CD4-positive, alpha-beta memory T cell (primary cell): ENCODE results near the gene ARFGAP3. TPM values are rescaled to one million over a fixed set of nuclear protein-coding genes. Genes with fewer than 3 reads are reported as not detected.

Source experiments
- CTCF ChIA-PET: fragments of 350-600 bp; sonication (Branson Sonifier 250); formaldehyde crosslinking; loops from one replicate; lab custom pipeline; 2021; ENCODE audit warnings: inconsistent platforms; ENCODE audit not compliant: partially characterized antibody; lab: Charles Lee
- POLR2A ChIA-PET: fragments of 350-600 bp; sonication (Branson Sonifier 250); formaldehyde crosslinking; loops from one replicate; lab custom pipeline; 2021; ENCODE audit not compliant: partially characterized antibody; lab: Charles Lee
- DNase-seq, 5 donors: peaks; one replicate each; pipeline versions ENCODE4 v3.0.0 to v3.0.0-alpha.2; 2020 to 2022; ENCODE audit warnings: mixed read lengths in 1 of 5
- H3K27ac ChIP-seq: one replicate; pipeline ENCODE4 v1.7.0; 2013; ENCODE audit warnings: low read depth, low read length
- H3K27me3 ChIP-seq: 2 replicates; pipeline ENCODE4 v1.7.0; 2013; ENCODE audit warnings: mild to moderate bottlenecking, low read length, moderate library complexity; ENCODE audit not compliant: insufficient read depth
- H3K36me3 ChIP-seq: 2 replicates; pipeline ENCODE4 v1.7.0; 2013; ENCODE audit warnings: mild to moderate bottlenecking, low read length, moderate library complexity; ENCODE audit not compliant: insufficient read depth
- H3K4me1 ChIP-seq: 2 replicates; pipeline ENCODE4 v1.7.0; 2013; ENCODE audit warnings: mild to moderate bottlenecking, low read length, moderate library complexity; ENCODE audit not compliant: insufficient read depth
- H3K4me3 ChIP-seq, 2 donors: one replicate each; pipeline ENCODE4 v1.7.0; 2013; ENCODE audit warnings: low read length in 2 of 2, mild to moderate bottlenecking in 1 of 2
- H3K9me3 ChIP-seq, 2 donors: one replicate each; pipeline ENCODE4 v1.7.0; 2013; ENCODE audit warnings: low read length in 2 of 2, control low read depth in 1 of 2; ENCODE audit not compliant: control insufficient read depth in 1 of 2
- H3K27ac Mint-ChIP-seq, 7 donors: one replicate each; pipeline ENCODE4 v1.8.0; 2020 to 2021; ENCODE audit warnings: mixed read lengths in 7 of 7, mild to moderate bottlenecking in 6 of 7, inconsistent platforms in 3 of 7, moderate library complexity in 3 of 7
- H3K27me3 Mint-ChIP-seq, 2 donors: one replicate each; pipeline ENCODE4 v1.8.0; 2020 to 2021; ENCODE audit warnings: mixed read lengths in 2 of 2
- H3K36me3 Mint-ChIP-seq, 2 donors: one replicate each; pipeline ENCODE4 v1.8.0; 2020 to 2021; ENCODE audit warnings: mixed read lengths in 2 of 2, inconsistent platforms in 1 of 2, mild to moderate bottlenecking in 1 of 2
- H3K4me1 Mint-ChIP-seq, 4 donors: one replicate each; pipeline ENCODE4 v1.8.0; 2020 to 2021; ENCODE audit warnings: mixed read lengths in 4 of 4, mild to moderate bottlenecking in 1 of 4
- H3K4me3 Mint-ChIP-seq, 8 donors: one replicate each; pipeline ENCODE4 v1.8.0; 2020 to 2021; ENCODE audit warnings: mixed read lengths in 8 of 8, mild to moderate bottlenecking in 7 of 8, moderate library complexity in 6 of 8, inconsistent platforms in 3 of 8
- H3K9me3 Mint-ChIP-seq, 8 donors: one replicate each; pipeline ENCODE4 v1.8.0; 2020 to 2021; ENCODE audit warnings: mixed read lengths in 8 of 8, mild to moderate bottlenecking in 5 of 8, inconsistent platforms in 3 of 8, moderate library complexity in 1 of 8
- intact Hi-C: fragments of 100-400 bp; cut with micrococcal nuclease; formaldehyde crosslinking; loops from one replicate; pipeline ENCODE4 v1.15.1; 2023
- polyA plus RNA-seq, 2 donors: library from polyadenylated mRNA; unstranded; fragments of 300-500 nt; fragmentation: Illumina TruSeq; gene quantifications; one replicate each; pipeline ENCODE4 v1.2.3, GENCODE V29; 2021
- total RNA-seq, 2 experiments: library from RNA; stranded (reverse); gene quantifications; one replicate each; pipeline ENCODE4 v1.2.3, GENCODE V29; 2021

ARFGAP3 gene
- total and polyA plus RNA-seq, 4 experiments from 2014 or later, result 38.4 to 49.0 (median 45.2) TPM

DNA sequence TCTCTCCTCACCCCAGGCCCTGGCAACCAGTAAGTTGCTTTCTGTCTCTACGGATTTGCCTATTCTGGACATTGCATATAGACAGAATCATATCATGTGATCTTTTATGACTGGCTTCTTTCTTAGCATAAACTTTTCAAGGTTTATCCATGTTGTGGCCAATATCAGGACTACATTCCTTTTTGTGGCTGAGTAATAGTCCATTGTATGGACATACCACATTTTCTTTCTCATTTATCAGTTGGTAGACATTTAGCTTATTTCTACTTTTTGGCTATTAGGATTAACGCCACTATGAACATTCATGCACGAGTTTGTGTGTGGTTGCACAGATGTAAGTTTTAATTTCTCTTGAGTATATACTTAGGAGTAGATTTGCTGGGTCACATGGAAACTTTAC, 35.7 kb downstream of the ARFGAP3 start:
- Mint-ChIP-seq H3K4me3 (no peak overlapping the region), H3K27ac (peak overlapping the region in 1 of 7 donors; percentile 65), H3K27me3 (no peaks in the 10 kb centered on the region), H3K9me3 (peaks cover 0 to 2% (median 0%) of the 10 kb centered on the region in 8 donors), H3K36me3 (peaks cover 40 to 50% of the 10 kb centered on the region in 2 donors), H3K4me1 (peaks cover 0 to 9% (median 1%) of the 10 kb centered on the region in 4 donors)
- intact Hi-C loops, result no loop called here
- Histone ChIP-seq H3K27ac (no peak overlapping the region), H3K36me3 (peaks cover 21% of the 10 kb centered on the region), H3K27me3 (no peaks in the 10 kb centered on the region), H3K9me3 (no peaks in the 10 kb centered on the region), H3K4me3 (no peak overlapping the region), H3K4me1 (no peaks in the 10 kb centered on the region)
- ChIA-PET CTCF (interaction anchor here (1.8 to 2.7 kb wide), 2 partner anchors 46 to 73 kb away, joined by 6 to 7 read pairs; no protein-coding TSS in a partner anchor), POLR2A (no interaction called here)
- no peak for DNase-seq

DNA sequence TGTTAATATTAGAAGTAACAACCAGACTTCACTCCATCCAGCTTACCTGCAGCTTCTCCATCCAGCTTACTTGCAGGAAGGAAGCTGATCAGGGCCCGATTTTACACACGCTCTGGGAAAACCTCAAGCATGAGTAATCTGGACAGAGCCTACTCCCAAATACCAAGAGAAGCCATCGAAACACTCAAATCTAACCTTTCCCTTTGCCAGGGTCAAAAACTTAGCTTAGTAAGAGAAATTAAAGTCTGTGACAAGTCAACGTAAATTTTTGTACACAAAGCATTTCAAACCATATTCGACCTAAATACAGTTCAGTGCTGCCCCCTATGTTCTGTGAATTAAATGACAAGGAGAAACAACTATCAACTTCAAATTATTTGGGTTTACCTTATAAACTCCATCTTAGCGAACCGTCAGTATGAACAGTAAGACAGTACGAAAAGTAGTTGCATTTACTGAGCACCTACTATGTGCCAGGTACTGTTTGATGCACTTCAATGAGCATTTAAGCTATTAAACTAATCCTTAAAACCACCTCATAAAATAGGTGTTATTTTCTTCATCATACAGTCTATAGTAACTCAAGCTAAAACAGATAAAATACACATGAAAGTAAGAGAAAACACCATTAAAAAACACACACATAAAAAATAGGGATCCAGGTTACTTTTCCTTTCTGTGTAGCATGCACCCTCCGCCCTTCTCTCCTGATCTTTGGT, 36.9 kb downstream of the ARFGAP3 start:
- Histone ChIP-seq H3K27ac (no peak overlapping the region), H3K4me1 (no peaks in the 10 kb centered on the region), H3K36me3 (peaks cover 23% of the 10 kb centered on the region), H3K4me3 (no peak overlapping the region), H3K27me3 (no peaks in the 10 kb centered on the region), H3K9me3 (no peaks in the 10 kb centered on the region)
- intact Hi-C loops, result no loop called here
- ChIA-PET POLR2A (no interaction called here), CTCF (interaction anchor here (0.9 to 3.3 kb wide), 5 partner anchors 9 to 74 kb away, joined by 3 to 11 read pairs (median 6); no protein-coding TSS in a partner anchor)
- peaks cover 40 to 60% of the 10 kb centered on the region in 2 donors for H3K36me3 Mint-ChIP-seq
- peaks cover 0 to 9% (median 1%) of the 10 kb centered on the region in 4 donors for H3K4me1 Mint-ChIP-seq
- H3K4me3 Mint-ChIP-seq, result no peak overlapping the region
- no peaks in the 10 kb centered on the region for H3K27me3 Mint-ChIP-seq
- peaks cover 0 to 2% (median 0%) of the 10 kb centered on the region in 8 donors for H3K9me3 Mint-ChIP-seq
- peak in 2 of 5 donors; percentile 2 to 19 for DNase-seq
- peak overlapping the region in 3 of 7 donors; percentile 36 to 78 (median 54) for H3K27ac Mint-ChIP-seq

DNA sequence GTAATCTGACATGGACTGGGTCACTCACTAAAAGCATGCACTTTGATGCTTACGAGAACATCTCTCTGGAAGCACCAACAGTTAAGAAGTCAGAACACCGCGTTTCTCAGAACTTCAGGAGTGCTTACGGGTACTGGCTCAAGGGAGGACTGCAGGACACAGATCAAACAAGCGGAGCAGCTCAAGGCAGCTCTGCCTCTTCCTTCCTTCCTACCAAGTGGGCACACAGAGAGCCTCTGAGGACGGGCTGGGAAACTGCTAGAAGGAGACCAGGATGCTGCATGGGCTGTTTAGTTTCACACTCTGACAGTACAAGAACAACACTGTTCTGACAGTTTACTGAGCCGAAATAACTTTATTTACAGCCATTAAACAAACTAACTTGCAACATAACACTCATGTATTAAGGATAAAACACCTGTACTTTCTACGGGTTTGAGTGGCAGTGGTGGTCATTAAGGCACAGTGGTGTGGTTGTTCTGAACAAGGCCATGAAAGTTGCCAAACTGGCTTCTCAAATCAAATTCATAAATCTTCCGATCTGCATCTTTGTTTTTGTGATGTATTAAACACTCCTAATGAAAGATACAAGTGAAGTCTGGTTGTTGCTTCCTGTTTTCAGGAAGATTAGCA, 37.5 kb downstream of the ARFGAP3 start:
- Mint-ChIP-seq H3K9me3 (peaks cover 0 to 2% (median 0%) of the 10 kb centered on the region in 8 donors), H3K4me1 (peaks cover 0 to 9% (median 1%) of the 10 kb centered on the region in 4 donors), H3K27me3 (no peaks in the 10 kb centered on the region), H3K36me3 (peaks cover 40 to 63% of the 10 kb centered on the region in 2 donors), H3K4me3 (no peak overlapping the region), H3K27ac (no peak overlapping the region)
- POLR2A ChIA-PET, result no interaction called here
- H3K4me3 ChIP-seq, result no peak overlapping the region
- H3K9me3 ChIP-seq, result no peaks in the 10 kb centered on the region
- peaks cover 18% of the 10 kb centered on the region for H3K36me3 ChIP-seq
- H3K27me3 ChIP-seq, result no peaks in the 10 kb centered on the region
- intact Hi-C loops, result no loop called here
- no peak overlapping the region for H3K27ac ChIP-seq
- DNase-seq, result no peak
- CTCF ChIA-PET, result interaction anchor here (0.9 to 3.3 kb wide), 5 partner anchors 9 to 75 kb away, joined by 3 to 11 read pairs (median 3); no protein-coding TSS in a partner anchor
- H3K4me1 ChIP-seq, result no peaks in the 10 kb centered on the region

DNA sequence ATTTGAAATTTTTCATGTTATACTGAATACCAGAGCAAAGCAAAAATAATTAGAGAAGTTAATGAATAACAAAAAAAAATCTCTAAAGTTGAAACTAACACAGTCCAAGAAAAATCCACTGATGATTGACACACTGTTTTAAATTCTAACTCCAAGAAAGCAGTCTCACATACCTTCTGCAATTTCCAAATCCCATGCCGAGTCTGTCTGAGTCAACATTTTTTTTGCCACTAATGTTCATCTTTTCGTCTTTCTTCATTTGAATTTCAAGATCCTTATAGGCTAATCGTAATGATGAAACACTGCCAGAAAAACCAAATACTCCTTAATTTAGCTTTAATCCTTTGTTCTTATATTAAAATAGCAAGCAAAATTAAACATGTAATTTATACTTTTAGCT, 39.5 kb downstream of the ARFGAP3 start:
- Mint-ChIP-seq H3K4me3 (no peak overlapping the region), H3K27me3 (no peaks in the 10 kb centered on the region), H3K36me3 (peaks cover 46 to 70% of the 10 kb centered on the region in 2 donors), H3K9me3 (peaks cover 0 to 2% (median 0%) of the 10 kb centered on the region in 8 donors), H3K27ac (peak overlapping the region in 1 of 7 donors; percentile 62), H3K4me1 (peaks cover 0 to 9% (median 1%) of the 10 kb centered on the region in 4 donors)
- Histone ChIP-seq H3K4me3 (no peak overlapping the region), H3K36me3 (peaks cover 18% of the 10 kb centered on the region), H3K4me1 (no peaks in the 10 kb centered on the region), H3K27ac (no peak overlapping the region), H3K9me3 (no peaks in the 10 kb centered on the region), H3K27me3 (no peaks in the 10 kb centered on the region)
- no peak for DNase-seq
- ChIA-PET CTCF (interaction anchor here (0.7 to 3.3 kb wide), 5 partner anchors 13 to 108 kb away, joined by 3 to 11 read pairs (median 4); no protein-coding TSS in a partner anchor), POLR2A (no interaction called here)
- intact Hi-C loops, result no loop called here

DNA sequence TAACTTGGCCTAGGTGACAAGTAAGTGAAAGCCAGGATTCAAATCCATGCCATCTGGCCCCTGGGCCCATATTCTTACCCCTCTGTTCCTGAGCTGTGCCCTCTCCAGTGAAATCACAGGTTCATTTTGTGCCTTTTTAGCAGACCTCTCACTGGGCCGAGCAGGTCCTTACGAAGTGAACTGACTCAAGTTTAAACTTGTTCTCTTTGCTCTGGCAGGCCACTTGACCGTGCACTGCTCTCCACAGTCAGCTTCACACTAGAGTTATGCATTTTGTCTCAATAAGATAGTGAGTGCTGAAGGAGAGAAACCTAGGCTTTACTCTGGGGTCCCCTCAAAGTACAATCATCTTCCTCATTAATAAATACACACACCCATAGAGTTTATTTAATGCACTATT, 40.7 kb downstream of the ARFGAP3 start:
- no peak overlapping the region for H3K27ac Mint-ChIP-seq
- H3K27me3 ChIP-seq, result no peaks in the 10 kb centered on the region
- no peak overlapping the region for H3K4me3 ChIP-seq
- H3K4me3 Mint-ChIP-seq, result no peak overlapping the region
- H3K27ac ChIP-seq, result no peak overlapping the region
- DNase-seq, result no peak
- intact Hi-C loops, result no loop called here
- peaks cover 37 to 69% of the 10 kb centered on the region in 2 donors for H3K36me3 Mint-ChIP-seq
- H3K36me3 ChIP-seq, result peaks cover 13% of the 10 kb centered on the region
- no peaks in the 10 kb centered on the region for H3K4me1 ChIP-seq
- no peaks in the 10 kb centered on the region for H3K9me3 Mint-ChIP-seq
- CTCF ChIA-PET, result interaction anchor here (1.2 to 2.1 kb wide), 3 partner anchors 19 to 51 kb away, joined by 4 to 8 read pairs (median 4); no protein-coding TSS in a partner anchor
- H3K4me1 Mint-ChIP-seq, result peaks cover 0 to 9% (median 1%) of the 10 kb centered on the region in 4 donors
- POLR2A ChIA-PET, result no interaction called here
- no peaks in the 10 kb centered on the region for H3K27me3 Mint-ChIP-seq
- H3K9me3 ChIP-seq, result no peaks in the 10 kb centered on the region

DNA sequence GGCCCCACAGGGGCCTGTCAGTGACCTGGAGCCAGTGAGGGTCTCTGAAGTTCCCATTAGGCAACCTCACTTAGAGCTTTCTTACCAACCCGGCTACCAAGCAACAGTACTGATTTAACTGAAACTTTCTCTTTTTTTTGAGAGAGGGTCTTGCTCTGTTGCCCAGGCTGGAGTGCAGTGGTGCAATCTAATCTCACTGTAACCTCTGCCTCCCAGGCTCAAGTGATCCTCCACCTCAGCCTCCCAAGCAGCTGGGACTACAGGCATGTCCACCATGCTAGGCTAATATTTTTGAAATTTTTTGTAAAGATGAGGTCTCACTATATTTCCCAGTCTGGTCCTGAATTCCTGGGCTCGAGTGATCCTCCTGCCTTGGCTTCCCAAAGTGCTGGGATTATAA, 42.5 kb downstream of the ARFGAP3 start:
- H3K36me3 Mint-ChIP-seq, result peaks cover 27 to 68% of the 10 kb centered on the region in 2 donors
- no peaks in the 10 kb centered on the region for H3K4me1 Mint-ChIP-seq
- H3K36me3 ChIP-seq, result peaks cover 13% of the 10 kb centered on the region
- ChIA-PET CTCF (no interaction called here), POLR2A (no interaction called here)
- no peak overlapping the region for H3K4me3 ChIP-seq
- no peaks in the 10 kb centered on the region for H3K27me3 Mint-ChIP-seq
- H3K4me3 Mint-ChIP-seq, result no peak overlapping the region
- no peak overlapping the region for H3K27ac ChIP-seq
- no peaks in the 10 kb centered on the region for H3K9me3 ChIP-seq
- H3K27me3 ChIP-seq, result no peaks in the 10 kb centered on the region
- H3K4me1 ChIP-seq, result no peaks in the 10 kb centered on the region
- no peaks in the 10 kb centered on the region for H3K9me3 Mint-ChIP-seq
- intact Hi-C loops, result no loop called here
- DNase-seq, result no peak
- H3K27ac Mint-ChIP-seq, result no peak overlapping the region

DNA sequence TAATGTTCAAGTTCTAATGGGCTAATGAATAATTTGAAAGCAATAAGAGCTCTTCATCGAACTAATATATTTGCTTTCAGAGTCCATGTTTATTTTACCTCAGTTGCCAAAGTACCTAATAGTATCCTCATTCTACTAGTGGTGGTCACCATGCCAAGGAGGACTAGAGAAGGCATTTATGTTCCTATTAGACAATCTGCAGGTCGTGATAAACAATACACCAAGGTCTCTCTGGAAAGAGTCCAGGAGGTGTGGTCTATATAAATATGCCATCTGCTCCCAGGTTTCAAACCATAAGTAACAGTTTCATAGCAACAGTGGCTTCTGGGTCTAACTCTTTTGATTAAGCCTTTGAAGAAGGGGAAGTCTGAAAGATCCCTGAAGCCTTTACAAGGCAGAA, 42.9 kb downstream of the ARFGAP3 start:
- no peaks in the 10 kb centered on the region for H3K27me3 Mint-ChIP-seq
- CTCF ChIA-PET, result no interaction called here

More for the DNA sequence above, 42.9 kb downstream of the ARFGAP3 start:
- POLR2A ChIA-PET, result no interaction called here
- H3K27ac Mint-ChIP-seq, result no peak overlapping the region
- Histone ChIP-seq H3K36me3 (peaks cover 13% of the 10 kb centered on the region), H3K4me1 (no peaks in the 10 kb centered on the region), H3K27ac (no peak overlapping the region), H3K9me3 (no peaks in the 10 kb centered on the region), H3K4me3 (no peak overlapping the region), H3K27me3 (no peaks in the 10 kb centered on the region)
- intact Hi-C loops, result no loop called here
- no peaks in the 10 kb centered on the region for H3K4me1 Mint-ChIP-seq
- no peak overlapping the region for H3K4me3 Mint-ChIP-seq
- DNase-seq, result no peak
- peaks cover 27 to 71% of the 10 kb centered on the region in 2 donors for H3K36me3 Mint-ChIP-seq
- no peaks in the 10 kb centered on the region for H3K9me3 Mint-ChIP-seq
